Measurements from ENCODE around the gene GLS.

The GLS gene

GRCh38 chr2:190997526-190998113 is 117.0 kb downstream of the GLS start:
- no peak for DNase-seq

DNA sequence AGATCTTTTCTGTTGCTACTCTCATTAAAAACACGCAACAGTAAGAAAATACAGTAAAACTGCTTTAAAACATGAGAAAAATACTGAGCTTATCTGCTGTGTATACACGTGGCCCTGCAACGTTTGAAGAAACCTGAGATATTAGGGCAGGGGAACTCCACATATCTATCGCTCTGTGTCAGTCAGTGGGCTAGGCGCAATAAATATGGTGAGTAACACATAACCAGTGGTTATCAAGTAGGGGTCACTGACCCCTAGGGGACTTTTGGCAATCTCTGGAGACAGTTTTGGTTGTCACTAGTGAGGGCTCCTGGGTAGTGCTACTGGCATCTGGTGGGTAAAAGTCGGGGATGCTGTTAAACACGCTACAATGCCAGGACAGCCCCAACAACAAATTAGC is 118.4 kb downstream of the GLS start:
- DNase-seq, result no peak

GRCh38 chr2:190999949-191000665 is 119.5 kb downstream of the GLS start:
- DNase-seq, result no peak

DNA sequence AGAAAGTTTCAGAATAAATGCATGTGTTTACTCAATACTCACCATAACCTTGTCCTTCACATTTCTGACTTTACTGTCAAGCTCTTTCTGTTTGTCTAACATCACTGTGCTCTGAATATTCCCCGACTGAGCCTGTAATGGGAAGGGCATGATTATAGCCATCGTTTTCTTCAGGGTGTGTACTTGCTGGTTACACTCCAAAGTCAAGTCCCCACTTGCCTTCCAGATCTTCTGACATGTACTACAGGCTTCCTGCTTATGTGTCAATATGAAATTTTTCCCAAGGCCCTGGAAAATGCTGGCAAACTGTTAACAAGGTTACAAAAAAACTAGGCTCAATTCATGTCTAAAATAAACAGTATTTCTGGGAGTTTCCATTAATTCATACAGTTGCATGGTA is 120.4 kb downstream of the GLS start:
- DNase-seq, result no peak

- DNase-seq, result no peak
Observed at GRCh38 chr2:191001624-191002023, 121.0 kb downstream of the GLS start.

DNA sequence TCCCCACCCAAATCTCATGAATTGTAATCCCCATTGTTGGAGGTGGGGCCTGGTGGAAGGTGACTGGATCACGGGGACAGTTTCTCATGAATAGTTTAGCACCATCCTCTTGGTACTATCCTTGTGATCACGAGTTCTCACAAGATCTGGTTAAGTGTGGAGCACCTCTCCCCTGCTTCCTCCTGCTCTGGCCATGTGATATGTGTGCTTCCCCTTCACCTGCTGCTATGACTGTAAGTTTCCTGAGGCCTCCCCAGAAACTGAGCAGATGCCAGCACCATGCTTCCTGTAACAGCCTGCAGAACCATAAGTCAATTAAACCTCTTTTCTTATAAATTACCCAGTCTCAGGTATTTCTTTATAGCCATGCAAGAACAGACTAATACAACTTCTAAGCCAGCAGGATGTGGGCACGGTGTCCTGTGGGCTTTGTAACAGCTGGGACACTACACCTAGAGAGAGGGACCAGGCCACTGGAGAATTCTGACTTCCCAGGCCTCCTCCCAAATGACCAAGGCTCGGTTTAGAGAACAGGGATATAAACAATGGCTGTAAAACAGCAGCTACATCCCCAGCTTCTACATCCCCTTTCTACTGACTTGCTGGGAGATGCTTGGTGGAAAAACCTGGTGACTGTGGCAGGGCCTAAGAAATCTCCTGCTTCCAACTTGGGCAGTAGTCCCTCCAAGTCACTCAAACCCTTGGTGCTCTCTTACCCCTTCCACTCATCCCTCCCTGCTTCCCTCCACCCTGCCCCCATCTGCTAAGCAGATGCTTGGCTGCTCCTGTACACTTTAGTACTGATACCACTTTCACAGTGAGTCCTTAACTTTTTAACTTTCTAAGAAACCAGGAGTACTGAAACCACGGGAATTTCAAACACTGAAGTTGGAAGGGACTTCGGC is 123.0 kb downstream of the GLS start:
- no peak for DNase-seq

- no peak for DNase-seq
Observed at GRCh38 chr2:191006297-191006696, 125.7 kb downstream of the GLS start.

GRCh38 chr2:191006997-191007783 is 126.6 kb downstream of the GLS start:
- no peak for DNase-seq

- DNase-seq, result no peak
Observed at GRCh38 chr2:191008286-191008685, 127.7 kb downstream of the GLS start.

DNA sequence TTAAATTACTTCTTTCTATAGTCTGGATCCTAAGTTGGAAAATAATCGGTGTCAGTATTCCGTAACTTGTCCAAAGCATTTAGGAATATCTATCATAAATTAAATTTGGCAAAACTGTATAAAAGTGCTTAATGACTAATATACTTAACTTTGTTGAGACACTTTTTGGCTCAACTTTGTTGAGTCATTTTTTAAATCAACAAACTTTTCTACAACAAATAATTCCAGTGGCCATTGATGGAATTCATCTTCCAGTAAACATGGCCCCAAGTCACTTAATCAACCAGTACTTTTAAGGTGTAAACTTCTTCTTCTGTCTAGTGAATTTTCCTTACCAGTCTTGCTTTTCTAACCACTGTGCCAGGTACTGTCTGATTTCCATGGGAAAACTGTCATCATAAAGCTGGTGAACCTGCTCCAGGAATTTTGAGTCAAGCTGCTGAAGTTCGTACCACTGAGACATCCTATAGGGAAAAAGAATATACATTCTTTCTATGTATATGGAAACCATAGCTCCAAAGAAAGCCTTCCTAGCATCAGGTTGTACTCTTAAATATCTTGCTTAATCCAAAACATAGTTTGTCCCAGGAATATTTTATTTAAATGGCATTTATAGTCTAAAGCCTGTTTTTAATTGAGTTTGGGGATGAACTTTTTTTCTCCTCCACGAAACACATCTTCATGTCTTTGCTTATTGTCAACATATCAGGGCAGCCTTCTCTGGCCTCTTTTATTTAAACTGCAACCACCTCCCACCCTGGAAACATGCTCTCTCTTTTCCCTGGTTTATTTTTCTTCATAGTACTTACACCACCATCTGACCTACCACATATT is 129.1 kb downstream of the GLS start:
- DNase-seq, result no peak

DNA sequence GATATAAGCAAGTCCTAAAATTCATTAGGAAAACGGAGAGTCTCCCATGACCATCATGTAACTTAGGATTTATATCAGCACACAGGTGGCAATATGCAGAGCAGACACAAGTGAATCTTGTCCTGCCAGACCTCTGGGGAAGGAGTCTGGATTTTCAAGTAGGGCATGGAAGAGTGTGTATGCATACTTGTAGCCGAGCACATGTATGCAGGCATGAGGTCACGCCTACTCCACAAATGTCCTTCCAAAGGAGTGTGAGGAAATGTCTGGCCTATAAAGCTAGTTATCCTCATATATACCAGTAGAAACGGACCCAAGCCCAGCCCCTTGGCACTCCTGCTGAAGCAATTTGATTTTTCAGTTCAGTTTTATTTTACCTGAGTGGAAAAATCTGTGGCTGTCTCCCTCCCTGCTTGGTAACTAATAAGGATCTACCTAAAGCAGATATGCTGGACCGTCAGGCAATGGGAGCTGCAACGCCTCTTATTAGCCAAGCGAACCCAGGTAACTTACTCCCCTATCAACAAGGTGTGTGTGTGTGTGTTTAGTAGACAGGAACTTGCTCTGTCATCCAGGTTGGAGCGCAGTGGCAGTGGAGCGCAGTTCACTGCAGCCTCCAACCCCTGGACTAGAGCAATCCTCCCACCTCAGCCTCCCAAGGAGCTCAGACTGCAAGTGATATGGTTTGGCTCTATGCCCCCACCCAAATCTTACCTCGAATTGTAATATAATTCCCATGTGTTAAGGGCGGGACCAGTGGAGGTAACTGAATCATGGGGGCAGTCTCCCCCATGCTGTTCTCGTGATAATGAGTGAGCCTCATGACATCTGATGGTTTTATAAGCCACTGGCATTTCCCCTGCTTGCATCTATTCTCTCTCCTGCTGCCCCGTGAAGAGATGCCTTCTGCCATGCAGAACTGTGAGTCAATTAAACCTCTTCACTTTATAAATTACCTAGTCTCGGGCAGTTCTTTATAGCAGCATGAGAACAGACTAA is 130.6 kb downstream of the GLS start:
- no peak for DNase-seq

DNA sequence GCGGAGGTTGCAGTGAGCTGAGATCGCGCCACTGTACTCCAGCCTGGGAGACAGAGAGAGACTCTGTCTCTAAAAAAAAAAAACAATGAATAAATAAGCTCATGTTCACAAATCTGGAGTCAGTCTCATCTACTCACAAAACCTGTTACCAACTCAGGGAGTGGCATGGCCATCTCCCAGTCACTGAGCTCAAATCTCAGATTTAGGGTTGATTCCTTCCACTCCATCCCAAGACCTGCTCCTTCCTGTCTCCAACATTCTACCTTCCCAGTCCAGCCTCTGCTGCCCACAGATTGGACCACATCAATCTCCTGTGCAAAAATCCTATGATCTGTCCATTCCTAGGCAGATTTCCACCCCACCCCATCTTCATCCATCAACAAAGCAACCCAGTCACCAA is 131.7 kb downstream of the GLS start:
- DNase-seq, result no peak

- DNase-seq, result no peak
Observed at GRCh38 chr2:191012845-191013681, 132.4 kb downstream of the GLS start.

GRCh38 chr2:191013682-191013931 is 133.0 kb downstream of the GLS start:
- DNase-seq, result no peak

- DNase-seq, result peak; percentile 91
Observed at GRCh38 chr2:191013932-191014652, 133.5 kb downstream of the GLS start, which contains the start of gene STAT1. Gene STAT1 (minus strand): TSS chr2:191014171. CDS start chr2:191010003, 4,168 bp downstream.

- no peak for DNase-seq
Observed at GRCh38 chr2:191014653-191015020, 134.0 kb downstream of the GLS start.

Measured in KG1 (cell line).